Cardiac septum (tissue), 1 donor: Measurements from ENCODE around the gene CGNL1. TPM values are rescaled to one million over a fixed set of nuclear protein-coding genes. Genes with fewer than 3 reads are reported as not detected.

Experiments
- DNase-seq: peaks from one replicate; pipeline ENCODE4 v3.0.0-alpha.2; 2020; ENCODE audit warnings: low spot score
- intact Hi-C: fragments of 100-400 bp; cut with DNase I; formaldehyde crosslinking; loops from one replicate; pipeline ENCODE4 v1.14.0; 2022
- long read RNA-seq: library from polyadenylated mRNA; unstranded; transcript quantifications from one replicate; pipeline ENCODE4 v2.0.0, GENCODE V29; 2021
- total RNA-seq: library from RNA; stranded (reverse); fragmentation: NEBNext Ultra II Directional; extraction: Animal tissue kit (Norgen Biotek cat#: 25700); gene quantifications from one replicate; pipeline ENCODE4 v1.2.1, GENCODE V29; 2021
- donor health status: DM: no; HTN: no; CAD: no.

The CGNL1 gene, protein sequence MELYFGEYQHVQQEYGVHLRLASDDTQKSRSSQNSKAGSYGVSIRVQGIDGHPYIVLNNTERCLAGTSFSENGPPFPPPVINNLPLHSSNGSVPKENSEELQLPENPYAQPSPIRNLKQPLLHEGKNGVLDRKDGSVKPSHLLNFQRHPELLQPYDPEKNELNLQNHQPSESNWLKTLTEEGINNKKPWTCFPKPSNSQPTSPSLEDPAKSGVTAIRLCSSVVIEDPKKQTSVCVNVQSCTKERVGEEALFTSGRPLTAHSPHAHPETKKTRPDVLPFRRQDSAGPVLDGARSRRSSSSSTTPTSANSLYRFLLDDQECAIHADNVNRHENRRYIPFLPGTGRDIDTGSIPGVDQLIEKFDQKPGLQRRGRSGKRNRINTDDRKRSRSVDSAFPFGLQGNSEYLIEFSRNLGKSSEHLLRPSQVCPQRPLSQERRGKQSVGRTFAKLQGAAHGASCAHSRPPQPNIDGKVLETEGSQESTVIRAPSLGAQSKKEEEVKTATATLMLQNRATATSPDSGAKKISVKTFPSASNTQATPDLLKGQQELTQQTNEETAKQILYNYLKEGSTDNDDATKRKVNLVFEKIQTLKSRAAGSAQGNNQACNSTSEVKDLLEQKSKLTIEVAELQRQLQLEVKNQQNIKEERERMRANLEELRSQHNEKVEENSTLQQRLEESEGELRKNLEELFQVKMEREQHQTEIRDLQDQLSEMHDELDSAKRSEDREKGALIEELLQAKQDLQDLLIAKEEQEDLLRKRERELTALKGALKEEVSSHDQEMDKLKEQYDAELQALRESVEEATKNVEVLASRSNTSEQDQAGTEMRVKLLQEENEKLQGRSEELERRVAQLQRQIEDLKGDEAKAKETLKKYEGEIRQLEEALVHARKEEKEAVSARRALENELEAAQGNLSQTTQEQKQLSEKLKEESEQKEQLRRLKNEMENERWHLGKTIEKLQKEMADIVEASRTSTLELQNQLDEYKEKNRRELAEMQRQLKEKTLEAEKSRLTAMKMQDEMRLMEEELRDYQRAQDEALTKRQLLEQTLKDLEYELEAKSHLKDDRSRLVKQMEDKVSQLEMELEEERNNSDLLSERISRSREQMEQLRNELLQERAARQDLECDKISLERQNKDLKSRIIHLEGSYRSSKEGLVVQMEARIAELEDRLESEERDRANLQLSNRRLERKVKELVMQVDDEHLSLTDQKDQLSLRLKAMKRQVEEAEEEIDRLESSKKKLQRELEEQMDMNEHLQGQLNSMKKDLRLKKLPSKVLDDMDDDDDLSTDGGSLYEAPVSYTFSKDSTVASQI
- total RNA-seq, result 19.6 TPM
- long read RNA-seq, full-length matches to known transcripts, result 2 of 19 reads
- long read RNA-seq, partial matches to known transcripts, result 13 of 19 reads
- long read RNA-seq, other reads (novel, unspliced or antisense), result 4 of 19 reads

DNA sequence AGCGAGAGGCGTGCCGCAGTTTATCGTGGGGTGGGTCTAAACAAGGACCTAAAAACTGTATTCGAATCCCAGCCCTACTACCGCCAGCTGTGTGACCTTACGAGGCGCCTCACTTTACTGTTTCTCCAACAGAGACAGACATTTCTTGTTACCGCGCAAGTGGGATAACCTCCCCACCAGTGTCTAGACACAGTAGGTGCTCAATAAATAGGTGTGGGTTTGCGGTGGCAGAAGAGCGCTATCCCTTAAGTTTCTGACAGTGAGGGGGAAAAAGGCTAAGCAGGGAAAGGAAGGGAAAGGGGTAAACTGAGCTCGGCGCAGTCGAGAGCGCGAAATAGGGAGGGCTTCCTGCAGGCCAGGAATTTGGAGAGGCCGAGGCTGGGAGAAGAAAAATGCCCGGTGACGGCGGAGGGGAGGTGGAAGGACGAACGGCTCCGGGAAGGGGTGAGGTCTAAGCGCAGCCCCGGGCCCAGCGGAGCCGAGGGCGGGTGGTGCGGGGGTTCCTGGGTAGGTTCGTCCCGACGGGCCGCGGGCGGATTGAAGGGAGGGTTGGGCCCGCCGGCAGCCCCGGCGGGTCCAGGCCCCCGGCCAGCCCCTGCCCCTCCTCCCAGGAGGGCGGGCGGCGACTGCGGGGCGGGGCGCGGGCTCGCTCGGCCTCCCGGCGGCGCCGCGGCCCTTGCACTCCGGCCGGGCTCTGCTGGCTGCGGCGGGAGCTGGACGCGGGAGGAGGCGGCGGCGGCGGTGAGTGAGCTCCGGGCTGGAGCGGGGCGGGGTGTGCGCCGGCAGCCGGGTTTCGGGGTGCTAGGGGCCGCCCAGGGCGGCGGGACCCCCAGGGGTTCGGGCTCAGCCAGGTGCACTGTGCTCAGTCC, at the start of gene CGNL1:
TSS of gene CGNL1 (plus strand) at position 679 of the 869 bp plus-strand sequence. CDS start 61,495 bp downstream, outside the sequence.
- DNase-seq, result no peak

DNA sequence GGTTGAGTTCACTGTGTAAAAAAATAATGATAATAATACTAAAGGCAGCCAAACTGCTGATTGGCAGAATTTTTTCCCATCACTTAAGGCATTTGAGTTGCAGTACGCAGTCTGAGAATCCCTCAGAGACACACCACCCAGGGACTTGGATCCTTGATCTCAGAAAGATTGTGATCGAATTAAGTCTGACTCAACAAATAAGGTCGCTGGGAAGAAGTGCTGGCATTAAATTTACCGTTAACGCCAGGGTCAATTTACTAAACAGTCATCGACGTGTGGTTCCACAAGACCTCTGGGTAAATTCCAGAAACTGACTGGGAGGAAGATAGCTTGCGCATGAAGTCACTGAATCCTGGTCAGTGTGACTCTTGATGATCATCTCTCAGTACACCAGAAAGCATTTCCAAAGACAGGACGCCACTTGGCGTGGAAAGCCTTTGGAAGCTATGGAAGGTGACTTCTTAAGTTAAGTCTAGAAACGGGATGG, 48.3 kb upstream of the CGNL1 start:
- intact Hi-C loops, result no loop called here
- DNase-seq, result no peak

More for the DNA sequence above, at the start of gene CGNL1:
- intact Hi-C loops, result no loop called here

DNA sequence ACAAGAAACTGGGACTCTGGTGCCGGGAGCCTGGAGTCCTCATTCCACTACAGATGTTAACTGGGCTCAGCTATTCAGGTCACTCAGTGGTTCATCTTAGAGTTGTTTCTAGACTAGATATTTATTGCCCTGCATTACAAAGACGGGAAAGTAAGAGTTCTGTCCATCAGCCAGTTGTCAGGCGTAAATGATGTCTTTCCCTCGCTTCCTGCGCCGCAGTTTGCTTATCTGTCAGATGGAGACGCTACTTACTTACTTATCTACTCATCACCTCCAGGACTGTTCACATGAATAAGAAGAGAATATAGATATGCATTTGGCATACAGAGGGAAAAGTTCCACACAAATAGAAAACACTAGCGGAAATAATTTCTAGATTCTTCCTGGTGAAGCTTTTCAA, 47.8 kb upstream of the CGNL1 start:
- no peak for DNase-seq
- intact Hi-C loops, result no loop called here

DNA sequence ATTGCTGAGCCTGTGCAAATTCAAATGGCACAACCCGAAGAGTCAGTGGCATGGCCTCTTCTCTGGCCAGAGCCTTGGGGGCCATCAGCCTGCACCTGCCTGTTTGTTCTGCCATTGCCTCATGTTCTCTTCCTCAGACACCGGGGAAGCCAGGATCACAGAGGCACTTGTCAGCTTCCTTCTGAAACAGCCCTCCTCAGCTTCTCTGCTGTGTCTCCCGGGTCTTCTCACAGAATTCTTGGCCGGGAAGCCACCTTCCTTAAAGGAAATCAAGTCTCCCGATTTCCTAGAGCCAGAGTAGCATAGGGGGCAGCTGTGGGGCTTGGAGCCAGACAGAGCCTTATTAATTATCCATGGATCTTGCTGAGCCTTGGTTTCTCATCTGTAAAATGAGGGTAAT, 47.4 kb upstream of the CGNL1 start:
- intact Hi-C loops, result no loop called here
- no peak for DNase-seq

DNA sequence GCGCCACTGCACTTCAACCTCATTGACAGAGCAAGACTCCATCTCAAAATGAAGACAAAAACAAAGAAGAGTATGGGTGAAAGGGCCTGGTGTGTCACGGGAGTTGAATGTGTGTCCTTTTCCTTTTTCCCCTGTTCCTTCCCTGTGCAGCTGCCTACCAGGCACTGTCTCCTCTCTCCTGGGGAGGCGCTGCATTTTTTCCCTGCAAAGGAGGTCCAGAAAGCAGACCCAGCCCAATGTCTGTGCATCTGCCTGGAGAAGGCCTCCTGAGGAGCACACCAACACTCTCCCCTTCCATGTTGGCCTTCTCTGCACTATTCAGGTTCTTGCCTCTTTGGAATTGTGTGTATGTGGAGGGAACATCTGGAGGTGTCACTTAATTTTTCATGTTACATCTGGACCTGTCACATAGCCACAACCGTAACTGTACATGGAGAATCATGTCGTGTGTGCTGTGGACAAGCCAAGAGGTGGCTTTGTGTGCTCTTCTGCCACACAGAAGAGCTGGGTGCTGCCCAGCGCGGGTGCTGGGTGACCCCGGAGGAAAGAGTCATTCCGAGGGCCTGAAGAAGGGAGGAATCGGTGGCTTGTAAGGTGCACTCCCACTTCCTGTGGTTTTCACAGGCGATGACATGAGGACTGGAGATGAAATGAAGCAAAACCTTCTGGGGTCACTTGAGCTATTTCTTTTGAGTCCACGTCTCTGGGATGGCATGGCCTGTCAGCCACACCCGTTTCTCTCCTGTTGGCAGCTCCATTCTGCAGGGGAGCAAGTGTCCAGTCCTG, 46.5 kb upstream of the CGNL1 start:
- intact Hi-C loops, result no loop called here
- no peak for DNase-seq

DNA sequence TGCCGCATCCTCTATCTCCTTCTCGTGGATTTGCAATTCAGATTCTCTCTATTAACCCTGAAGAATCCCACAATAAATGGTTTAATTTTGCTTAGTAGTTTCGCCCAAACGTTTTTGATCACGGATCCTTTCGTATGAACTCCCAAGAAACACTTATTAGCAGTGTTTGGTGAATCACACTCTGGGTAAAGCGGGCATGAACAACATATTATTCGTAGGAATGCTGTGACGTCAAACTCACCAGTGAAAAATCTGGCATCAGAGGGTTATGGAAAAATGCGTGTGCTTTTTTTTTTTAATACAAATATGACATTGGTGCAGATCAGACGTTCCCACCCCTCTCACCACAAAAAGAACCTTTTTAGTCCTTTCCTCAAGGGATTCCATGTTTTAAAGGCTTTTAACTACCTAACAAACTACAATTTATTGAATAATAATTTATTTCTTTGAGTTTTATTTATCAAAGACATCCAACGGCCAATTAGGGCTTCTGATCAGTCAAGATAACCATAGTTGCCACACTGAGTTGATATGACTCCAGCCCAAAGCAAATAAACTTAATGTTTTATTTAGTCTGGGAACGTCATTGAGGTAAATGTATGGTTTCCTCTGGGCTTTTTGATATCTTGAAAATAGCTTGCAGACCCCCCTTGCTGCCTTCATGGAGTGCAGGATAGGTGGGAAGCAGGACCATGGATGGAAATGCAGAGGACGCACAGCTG, 45.5 kb upstream of the CGNL1 start:
- intact Hi-C loops, result no loop called here

DNA sequence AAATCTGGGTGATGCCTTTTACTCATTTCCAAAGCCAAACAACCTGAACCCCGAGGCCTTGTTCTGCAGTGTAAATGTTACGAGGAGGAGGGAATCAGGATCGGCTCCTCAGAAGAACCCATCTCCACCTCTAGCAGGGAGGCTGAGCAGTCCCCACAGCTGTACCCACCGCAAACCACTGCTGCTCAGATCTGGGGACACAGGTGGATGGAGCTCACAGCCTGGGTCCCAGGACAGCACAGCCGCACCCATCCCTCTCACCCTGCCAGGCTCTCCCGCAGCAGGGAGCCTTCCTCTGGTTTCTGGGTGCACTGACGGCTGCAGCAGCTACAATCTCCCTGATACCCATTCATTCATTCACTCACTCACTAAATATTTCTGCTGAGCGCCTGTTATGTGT, 44.0 kb upstream of the CGNL1 start:
- intact Hi-C loops, result no loop called here

More for the DNA sequence above, 45.5 kb upstream of the CGNL1 start:
- DNase-seq, result no peak

DNA sequence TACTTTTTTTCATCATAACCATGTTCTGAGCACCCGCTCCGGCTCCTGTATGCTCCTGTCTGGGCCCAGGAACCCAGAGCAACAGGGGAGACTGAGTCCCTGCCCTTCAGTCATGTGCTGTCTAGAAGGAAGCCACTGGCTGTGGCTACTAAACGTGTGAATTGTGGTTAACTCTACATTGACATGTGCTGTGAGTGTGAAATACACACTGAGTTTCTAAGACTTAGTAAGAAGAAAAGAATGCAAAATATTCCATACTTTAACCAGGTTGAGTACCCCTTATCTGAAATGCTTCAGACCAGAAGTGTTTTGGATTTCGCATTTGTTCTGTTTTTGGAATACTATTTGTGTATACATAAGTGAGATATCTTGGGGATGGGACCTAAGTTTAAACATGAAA, 42.8 kb upstream of the CGNL1 start:
- intact Hi-C loops, result no loop called here
- no peak for DNase-seq

More for the DNA sequence above, 44.0 kb upstream of the CGNL1 start:
- no peak for DNase-seq

DNA sequence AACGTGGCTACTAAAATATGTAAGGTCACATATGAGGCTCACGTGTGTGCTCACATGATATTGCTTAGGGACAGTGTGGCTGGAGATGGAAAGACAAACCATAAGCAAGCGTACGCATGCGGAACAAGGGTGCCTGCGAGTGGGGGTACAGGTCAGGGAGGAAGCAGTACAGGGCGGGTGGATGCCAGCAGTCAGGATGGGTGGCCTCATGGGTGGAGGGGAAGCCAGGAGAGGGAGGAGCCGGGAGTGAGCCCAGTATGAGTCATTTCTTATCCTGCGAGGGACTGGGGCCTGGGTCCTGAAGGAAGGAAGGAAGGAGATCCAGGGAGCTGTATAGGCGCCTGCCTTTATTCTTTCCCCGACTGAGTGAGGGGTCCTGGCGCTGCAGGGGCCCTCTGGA, 42.0 kb upstream of the CGNL1 start:
- DNase-seq, result no peak
- intact Hi-C loops, result no loop called here

DNA sequence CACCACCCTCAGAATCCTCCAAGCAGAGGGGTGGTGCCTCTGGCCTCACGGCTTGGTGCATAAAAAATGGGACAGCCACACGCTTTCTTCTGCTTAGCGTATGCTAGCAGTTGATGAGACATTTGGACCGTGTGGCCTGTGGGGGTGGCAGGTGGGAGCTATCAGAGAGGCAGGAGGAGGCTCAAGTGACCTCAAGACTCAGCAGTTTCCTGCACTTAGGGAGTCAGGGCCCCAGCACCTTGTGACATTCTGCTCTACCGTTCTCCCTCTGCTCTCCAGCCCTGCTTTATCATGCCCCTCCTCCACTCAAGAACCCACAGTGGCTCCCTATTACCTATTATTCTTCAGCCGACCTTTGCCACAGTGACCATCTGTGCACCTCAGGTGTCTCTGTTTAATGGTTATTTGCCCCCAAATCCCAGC, 41.0 kb upstream of the CGNL1 start:
- intact Hi-C loops, result no loop called here
- no peak for DNase-seq

DNA sequence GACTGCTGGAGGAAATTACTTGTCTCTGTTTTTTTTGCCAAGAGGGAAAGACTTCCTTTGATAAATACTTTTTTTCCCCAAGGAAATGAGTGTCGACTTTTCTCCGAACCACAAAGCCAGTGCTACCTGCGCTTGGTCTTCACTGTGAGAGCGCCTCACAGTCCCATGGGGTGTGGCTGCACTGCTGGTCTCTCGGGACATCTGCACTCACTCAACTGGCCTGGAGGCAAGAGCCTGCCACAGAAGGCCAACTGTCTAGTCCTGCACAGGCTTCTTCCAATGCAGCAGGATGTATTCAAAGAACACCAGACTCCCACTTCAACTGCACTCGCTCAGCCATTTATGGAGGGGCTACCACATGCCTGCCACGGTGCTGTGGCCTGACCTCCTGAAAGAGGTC, 40.6 kb upstream of the CGNL1 start:
- intact Hi-C loops, result no loop called here

DNA sequence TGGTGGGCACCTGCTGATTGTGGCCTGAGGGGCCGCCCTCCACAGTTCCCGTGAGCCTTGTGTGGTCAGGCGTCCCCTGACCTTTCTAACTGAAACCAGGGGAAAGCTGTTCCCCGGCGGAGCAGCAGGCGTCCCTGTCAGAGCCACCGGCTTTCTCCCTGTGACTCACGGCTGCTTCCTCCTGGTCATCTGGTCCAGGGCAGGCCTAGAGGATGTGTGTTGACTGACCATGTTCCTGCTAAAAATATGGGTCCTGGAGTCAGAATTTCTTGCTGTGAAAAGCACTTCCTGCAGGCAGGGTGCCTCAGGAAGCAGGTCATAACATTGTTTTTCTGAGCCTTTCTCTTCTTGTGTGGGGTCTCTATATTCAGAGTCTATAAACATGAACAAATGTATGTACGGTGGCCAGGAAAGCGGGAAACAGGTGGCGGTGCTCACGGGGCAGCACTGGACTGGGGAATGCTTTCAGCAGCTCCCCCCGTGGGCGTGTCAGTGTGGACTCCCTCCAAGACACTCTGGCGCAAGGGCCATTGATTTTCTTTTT, 38.4 kb upstream of the CGNL1 start:
- intact Hi-C loops, result no loop called here
- no peak for DNase-seq

More for the DNA sequence above, 40.6 kb upstream of the CGNL1 start:
- DNase-seq, result no peak

DNA sequence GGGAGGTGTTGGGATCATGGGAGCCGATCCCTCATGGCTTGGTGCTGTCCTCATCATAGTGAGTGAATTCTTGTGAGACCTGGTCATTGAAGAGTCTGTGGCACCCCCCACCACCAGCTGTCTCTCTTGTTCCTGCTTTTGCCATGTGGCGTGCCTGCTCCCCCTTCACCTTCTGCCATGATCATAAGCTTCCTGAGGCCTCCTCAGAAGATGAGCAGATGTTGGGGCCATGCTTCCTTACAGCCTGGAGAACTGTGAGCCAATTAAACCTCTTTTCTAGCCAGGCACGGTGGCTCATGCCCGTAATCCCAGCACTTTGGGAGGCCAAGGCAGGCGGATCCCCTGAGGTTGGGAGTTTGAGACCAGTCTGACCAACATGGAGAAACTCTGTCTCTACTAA, 37.0 kb upstream of the CGNL1 start:
- intact Hi-C loops, result no loop called here
- DNase-seq, result no peak

DNA sequence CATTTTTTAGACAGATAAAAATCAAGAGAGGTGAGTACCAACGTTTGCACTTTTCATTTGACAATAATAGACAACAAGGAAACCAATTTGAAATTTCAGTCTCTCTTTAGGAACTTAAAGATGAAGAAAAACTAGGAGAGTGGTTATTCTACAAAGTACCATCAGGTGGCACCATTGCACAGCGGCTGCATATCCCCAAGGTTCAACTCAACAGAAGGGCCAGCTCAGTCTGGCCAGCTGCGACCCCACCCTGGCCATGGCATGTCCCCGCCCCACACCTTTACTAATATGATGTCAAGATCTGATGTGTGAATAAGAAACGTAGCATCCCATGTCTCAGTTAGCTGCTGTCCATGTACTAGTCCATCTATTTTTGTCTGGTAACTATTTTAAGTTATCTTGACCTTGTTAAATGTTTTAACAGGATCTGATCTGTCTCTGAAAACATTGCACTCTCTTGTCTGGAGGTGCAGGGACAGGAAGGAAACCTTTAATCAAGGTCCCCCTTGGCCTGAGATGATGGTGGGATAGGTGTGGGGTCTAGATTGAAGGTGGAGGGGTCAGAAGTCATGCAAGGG, 35.5 kb upstream of the CGNL1 start:
- intact Hi-C loops, result loop anchor here (1.0 to 5.0 kb wide), 2 partner anchors 122 to 187 kb away; no protein-coding TSS in a partner anchor
- DNase-seq, result no peak

DNA sequence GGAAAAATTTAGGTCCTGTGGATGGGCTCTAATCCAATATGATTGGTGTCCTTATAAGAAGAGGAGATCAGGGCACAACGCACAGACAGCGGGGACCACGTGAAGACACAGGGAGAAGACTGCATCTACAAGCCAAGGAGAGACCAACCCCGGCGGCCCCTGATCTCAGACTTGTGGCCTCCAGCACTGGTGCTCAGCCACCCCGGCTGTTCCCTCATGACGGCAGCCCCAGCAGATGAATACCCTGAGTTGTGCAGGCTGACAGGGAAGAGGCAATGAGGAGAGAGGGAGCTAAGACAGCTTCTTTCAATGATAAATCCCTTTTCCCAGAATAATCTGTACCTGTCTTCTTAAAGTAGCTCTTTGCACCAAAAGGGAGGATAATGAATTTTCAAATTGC, 33.3 kb upstream of the CGNL1 start:
- intact Hi-C loops, result loop anchor here (5.0 kb wide), 1 partner anchor 119 kb away; no protein-coding TSS in a partner anchor
- no peak for DNase-seq

DNA sequence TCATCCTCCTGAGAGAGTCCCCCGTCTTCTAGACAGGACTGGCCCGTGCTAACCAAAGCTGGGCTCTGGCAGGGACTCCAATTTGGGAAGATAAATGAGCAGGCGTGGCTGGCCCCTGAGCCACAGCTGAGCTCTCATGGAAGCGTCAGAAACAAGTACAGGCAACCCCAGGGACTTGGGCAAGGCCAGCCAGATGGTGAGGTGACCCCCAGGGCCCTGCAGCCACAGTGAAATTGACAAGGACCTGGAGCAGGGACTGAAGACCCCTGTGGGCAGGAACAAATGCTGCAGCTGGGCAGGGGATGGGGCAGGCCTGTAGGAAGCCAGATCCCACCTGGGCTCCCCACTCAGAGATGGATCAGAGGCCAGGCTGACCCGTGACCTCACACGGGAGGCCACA, 32.8 kb upstream of the CGNL1 start:
- intact Hi-C loops, result loop anchor here (5.0 kb wide), 1 partner anchor 119 kb away; no protein-coding TSS in a partner anchor
- DNase-seq, result no peak
